Stimulated activated CD8-positive, alpha-beta memory T cell treated with anti-CD3 and anti-CD28 coated beads, Interleukin-12 subunit alpha, Interleukin-12 subunit beta, amount 100 ng/mL, for 24 hours (primary cell): ENCODE results near the gene SRSF12.

Experiments used
- DNase-seq: peaks from one replicate; pipeline ENCODE4 v3.0.0-alpha.2; 2020; ENCODE audit errors: extremely low read depth

Gene SRSF12

DNA sequence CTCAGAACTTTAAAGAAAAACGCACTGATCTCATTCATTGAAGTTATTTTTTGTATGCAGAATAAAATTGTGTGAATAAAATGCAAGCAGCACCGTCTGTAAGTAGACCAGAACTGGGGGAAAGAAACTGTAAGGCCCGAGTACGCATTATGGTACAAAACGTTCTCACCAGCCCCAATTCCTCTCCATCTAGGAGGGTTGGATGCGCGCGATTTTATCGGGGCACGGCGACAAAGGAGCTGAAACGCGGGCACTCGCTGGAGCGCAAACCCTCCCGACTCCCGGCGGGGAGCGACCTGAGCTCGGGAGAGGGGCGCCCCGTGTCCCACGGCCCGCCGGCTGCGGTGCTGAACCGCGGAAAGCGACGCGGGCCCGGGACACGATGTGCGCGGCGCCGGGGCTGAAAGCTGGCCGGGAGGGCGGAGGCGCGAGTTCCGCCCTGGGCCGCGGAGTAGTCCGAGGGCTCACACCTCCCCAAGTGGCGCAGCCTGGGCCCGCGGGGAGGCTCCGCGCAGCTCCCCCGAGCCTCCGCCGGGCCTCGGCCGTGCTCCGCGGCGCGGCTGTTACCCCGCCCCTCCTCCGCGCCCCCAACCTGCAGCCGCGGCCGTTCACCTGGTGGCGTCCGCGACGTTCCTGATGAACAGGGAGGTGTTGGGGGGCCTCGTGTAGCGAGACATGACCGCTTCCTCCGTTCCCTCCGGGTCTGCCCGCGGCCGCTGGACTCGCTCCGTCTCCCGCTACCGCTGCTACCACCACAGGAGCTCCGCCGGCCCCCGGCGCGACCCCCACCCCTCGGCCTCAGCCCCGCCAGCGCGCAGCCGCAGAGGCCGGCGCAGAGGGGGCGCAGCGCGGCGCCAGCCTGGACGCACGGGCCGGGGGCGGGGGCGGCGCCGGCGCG lies at the start of gene SRSF12:
SRSF12 (minus strand) TSS at position 861 of the 898 bp plus-strand sequence; CDS start at position 677, 184 bp downstream.
- peak; percentile 1 for DNase-seq

DNA sequence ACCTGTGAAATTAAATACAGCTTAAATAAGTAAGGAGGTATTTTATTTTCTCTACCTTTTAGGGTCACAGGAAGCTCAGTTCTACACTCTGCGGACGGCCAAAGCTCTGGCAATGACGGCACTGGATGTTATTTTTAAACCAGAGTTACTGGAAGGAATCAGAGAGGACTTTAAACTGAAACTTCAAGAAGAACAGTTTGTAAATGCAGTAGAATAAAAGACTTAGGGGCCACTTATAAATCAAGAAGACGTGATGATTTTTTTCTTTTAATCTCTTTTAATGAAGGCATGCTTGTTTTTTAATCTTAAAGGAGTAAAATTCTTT lies 44.1 kb upstream of the SRSF12 start:
- no peak for DNase-seq

DNA sequence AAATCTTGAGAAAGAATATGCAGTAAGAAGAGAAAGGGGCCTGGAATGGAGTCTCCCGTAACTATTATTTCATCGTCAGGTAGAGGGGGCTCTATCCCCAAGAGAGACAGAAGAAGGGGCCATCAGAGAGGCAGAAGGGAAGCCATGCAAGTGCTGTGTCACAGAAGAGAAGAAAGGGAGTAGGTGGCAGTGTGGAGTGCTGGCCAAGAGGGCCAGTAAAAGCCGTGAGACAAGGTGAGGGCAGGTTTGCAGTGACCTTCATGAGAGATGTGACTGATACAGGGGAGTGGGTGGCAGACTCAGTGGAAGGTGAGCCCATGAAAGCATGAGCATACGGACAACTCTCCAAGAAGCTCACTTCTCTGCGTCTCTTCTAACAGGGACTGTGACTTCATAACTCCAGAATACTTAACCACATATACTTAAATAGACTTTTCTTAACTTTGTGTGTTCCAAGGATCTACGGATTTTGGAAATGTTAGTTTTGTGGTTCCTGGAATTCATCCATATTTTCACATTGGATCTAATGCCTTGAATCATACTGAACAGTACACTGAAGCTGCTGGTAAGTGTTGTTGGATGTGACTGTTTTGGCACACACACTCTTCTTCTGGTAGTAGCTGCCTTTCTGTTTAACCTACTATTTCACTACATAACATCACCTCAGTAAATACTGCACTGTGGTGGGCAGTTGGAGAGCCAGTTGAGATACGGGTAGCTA lies 43.6 kb upstream of the SRSF12 start:
- DNase-seq = no peak

DNA sequence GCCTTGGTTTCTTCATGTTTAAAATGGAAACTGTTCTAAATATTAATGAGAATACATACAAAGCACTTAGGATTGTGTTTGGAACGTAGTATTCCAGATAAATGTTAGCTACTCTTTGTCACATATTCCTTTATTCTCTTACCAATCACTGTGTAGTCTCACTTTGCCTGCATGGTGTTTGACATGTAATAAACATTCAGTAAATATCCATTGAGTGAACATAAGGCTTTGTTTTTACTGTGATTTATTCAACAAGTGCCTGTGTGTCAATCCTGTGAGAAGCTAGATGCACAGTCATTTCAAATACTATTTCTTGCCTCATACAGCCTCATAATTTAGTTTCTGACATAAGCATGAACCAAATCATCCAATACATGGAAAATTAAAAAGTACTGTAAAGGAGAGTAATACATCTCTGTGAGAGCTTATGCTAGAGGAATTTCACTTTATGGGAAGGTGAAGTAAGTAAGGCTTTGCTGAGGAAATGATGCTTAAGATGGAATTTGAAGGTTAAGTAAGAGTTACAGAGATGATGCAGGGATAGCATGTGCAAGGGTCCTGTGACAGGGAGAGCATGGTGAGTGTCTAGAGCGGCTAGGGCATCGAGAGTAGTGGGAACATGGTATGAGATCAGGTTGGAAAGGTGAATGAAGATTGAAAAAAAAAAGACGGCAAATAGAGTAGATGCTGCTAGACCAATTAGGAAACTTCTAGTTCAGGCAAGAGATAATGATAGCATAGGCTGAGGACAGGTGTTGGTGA lies 42.6 kb upstream of the SRSF12 start:
- DNase-seq = no peak

DNA sequence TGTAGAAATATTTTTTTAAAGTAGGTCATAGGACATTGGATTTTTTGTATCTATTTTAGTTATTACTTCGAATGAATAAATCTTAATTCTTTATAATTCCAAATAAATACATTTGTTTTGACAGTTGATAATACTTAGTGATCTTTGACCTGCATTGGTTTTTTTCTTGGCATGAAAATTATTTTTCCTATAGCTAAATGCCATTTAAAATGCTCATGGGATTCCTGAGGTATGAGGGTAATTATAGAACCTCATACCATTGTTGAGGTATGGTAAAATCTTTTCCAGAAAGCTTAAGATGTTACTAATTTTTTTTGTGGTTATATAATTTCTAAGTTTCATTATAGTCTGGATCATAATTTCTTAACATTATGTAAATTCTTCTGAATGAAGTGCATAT lies 36.3 kb upstream of the SRSF12 start:
- DNase-seq = no peak

DNA sequence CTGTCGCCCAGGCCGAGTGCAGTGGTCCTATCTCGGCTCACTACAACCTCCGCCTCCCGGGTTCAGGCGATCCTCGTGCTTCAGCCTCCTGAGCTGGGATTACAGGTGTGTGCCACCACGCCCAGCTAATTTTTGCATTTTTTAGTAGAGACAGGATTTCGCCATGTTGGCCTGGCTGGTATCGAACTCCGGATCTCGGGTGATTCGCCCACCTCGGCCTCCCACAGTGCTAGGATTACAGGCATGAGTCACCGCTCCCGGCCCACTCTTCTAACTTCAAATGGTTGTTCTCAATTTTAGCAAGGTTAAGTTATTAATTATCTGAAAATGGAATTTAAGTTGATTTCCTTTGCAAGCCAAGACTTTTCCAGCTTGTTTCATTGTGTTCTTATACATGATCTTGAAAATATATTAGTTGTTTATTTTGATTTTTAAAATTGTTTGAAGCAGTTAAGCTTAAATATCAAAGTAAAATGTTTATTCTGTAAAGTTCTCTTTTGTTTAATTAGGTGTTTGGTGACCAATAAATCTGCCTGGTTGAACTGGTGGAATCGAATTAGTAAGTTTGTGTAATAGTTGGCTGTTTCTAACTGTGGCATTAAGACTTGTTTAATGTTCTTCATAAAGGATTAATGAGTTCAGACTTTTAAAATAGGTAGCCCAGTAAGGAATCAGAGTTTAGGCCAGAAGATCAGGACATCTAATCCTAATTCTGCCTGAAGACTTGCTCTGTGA lies 30.3 kb upstream of the SRSF12 start:
- DNase-seq = no peak

DNA sequence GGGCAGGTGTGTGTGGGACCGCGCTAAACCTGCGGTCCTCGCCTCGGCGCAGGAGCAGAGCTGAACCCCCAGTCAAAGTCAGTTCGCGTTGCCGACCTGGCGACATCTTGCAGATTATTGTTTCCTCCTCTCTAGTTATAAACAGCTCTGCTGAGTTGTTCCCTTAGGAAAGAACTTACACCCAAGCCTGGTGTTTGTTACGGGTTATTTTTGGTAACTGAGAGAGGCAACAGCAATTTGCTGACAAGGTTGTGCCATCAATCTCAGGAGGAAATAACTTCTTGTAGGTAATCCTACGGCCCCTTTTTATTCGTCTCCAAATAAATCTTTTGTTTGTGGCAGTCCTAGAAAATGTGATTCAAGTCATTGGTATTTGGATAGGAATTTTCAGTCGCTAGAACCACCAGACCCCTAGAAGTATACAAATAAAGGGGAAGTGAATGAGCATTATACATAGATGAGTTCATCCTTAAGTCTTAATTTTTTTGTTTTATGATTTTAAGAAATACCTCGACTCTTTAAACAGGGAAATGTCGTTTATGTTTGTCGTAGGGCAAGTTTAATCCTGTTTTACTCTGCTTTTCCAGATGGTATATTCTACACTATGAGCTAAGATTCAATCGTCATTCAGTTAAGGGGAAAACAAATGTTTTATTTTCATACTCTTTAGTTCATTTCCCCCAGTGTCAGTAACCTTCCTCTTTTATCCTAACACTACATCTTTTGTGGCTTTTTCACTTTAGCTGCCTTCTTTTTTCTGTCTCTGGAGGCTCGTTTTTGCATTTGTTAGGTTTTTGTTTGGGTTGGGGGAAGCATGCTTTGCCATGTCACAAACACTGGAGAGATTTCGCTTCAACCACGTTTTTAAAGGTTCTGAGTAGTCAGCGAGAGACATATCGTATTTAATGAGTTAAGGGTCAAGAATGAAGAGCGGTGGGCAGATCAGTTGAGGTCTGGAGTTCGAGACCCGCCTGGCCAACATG lies 29.1 kb upstream of the SRSF12 start:
- DNase-seq = peak; percentile 10

DNA sequence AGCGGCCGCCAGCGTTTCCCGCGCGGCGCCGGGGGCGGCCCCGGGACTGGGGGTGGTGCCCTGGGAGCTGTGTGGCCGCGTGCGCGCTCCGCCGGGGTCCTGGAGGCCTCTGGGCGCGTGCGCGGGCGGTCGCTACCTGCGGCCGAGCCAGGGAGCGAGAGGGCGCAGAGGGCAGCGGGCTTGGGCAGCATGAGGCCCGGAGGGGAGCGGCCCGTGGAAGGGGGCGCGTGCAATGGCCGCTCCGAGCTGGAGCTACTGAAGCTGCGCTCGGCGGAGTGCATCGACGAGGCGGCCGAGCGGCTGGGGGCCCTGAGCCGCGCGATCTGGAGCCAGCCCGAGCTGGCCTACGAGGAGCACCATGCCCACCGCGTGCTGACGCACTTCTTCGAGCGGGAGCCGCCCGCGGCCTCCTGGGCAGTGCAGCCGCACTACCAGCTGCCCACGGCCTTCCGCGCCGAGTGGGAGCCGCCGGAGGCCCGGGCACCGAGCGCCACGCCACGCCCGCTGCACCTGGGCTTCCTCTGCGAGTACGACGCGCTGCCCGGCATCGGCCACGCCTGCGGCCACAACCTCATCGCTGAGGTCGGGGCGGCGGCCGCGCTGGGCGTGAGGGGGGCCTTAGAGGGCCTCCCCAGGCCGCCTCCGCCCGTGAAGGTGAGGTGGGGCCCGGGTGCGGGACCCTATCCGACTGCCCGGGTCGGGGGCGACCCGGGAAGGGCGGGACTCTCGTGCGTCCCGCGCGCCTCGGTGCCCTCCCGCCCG lies 28.3 kb upstream of the SRSF12 start, which contains the start of gene PM20D2:
PM20D2 (plus strand) TSS at position 100 of the 762 bp plus-strand sequence; CDS start at position 190, 90 bp downstream.
- DNase-seq = peak; percentile 31

DNA sequence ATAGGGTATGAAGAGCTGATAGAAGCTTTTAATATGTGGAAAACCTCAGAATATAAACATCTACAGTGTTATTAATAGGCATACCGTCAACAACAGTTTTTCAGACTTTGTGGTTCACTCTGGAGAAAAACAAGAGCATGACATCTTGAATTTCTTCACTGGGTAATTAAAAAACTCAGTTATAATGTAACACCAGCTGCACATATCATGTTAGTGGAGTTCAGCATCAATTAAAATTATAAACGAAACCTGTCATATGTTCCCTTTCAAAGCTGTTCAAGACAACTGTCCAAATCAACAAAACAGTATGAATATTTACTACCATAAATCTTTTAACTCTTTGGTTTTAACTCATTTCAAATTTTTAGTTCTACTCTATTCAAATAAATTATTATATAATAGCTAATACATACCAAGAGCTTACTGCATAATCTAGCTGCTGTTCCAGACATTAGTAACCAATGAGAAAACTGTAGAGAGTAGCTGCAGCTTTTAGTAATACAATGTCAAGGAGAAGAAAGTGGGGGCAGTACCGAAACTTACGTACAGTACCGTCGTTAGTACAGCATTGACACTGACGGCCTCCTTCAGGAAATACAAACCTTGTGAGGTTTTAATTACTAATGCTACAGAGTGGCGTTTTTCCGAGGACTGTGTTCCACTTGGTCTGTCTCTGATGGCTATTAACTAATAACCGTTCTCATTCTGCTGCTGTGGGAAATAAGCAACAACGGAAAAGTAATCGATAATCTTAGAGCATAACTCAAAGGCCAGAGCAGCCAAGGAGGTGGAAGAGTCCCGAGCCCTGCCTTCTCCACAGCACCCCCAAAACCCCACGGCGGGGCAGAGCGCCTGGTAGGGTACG lies 27.5 kb upstream of the SRSF12 start:
- no peak for DNase-seq

DNA sequence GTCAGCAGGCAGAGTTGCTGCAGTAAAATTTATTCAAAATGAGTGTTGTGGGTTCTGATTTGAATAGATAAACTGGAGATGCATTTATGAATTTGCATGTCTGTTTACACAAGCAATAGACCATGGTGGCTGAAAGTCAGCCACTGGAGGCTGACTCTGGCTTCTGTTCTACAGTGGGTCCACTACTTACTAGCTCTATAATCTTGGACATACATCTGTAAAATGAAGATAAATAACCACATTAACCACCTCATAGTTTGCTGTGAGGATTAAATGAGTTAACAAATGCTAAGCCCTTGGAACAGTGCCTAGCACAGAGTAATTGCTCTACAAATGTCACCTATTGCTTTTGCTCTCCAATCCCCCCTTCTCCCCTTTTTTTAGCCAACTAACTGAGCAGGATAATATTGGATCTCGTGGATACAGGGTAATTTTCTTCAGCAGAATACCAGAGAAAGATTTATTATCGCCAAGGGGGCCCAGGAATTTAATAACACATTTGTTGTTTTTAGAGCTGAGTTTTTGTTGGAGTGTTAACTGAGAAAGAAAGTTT lies 26.6 kb upstream of the SRSF12 start:
- no peak for DNase-seq

DNA sequence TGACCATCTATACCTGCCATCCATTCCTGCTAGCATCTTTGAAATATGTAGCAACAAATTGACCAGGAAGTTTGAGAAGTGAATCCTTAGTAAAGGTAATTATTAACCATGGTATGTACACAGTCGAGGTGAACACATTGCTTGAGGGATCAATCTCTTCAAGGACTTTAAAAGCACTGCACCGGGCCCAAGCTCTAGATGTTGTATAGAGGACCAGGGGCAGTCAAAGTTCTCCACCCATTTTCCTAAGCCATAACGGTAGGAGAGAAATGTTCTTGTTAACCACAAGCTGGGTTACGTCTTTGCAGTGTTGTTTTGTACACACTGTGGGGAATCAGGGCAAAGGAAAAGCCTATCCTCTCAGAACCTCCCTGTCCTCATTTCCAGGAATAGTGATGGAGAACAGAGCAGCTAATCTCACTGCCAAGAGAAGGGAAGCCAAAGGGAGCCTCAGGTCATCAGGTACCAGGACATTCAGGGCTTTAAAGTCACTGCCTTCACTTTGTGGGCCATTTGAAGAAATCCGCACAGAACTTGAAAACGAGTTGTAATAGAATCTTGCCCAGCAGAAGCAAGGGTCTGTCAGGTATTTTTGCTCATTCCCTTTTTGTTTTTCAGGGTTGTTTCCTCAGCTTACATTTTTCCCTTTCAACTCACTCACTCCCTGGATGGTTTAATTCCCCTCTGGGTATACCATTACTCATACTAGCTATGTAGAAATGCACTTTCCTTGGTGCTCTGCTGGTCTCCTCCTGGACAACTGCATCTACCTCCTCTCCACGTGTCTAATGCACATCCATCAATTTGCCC lies 22.7 kb upstream of the SRSF12 start:
- DNase-seq = no peak

DNA sequence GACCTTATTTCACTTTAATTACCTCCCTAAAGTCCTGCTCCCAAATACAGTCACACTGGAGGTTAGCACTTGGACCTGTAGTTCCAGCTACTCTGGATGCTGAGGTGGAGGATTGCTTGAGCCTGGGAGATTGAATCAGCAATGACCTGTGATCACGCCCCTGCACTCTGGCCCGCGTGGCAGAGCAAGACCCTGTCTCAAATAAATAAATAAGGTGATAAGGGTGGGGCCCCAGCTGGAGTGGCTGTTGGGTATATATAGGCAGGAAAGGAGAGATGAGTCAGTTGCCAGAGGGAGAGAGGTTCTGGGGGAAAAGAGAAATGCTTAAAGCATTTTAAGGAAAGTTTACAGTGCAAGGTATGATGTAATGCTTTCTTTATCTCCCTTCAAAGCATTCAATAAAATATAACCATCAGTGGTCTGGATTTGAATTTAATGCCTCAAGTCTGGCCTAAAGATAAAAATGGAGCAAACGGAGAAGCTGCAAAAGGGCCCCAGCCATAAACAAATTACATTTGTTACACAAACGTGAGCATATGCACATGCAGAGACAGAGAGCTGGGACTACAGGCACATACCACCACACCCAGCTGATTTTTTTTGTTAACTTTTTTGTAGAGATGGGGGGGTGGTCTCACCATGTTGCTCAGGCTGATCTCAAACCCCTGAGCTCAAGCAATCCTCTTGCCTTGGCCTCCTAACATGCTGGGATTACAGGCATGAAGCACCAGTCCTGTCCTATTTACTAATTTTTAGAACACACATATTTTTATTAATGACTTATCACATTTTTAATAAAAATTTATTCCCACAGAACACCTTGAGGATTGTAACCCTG lies 21.9 kb upstream of the SRSF12 start:
- DNase-seq = no peak

DNA sequence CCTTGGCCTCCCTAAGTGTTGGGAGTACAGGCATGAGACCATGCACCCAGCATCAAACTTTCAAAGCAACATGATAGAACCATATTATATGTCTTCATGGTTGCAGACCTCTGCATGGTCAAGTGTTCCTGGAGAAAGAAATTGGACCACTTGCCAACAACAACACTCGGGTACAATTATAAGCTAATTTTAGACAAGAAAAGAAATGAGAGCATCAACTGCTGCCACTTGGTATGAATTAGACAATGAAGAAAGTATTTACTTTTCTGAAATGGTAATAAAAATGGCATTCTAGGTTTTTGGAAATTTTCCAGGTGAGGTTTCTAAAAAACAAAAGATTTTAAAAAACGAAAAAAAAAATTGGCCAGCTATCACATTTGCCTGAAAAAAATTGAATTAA lies 20.3 kb upstream of the SRSF12 start:
- no peak for DNase-seq

DNA sequence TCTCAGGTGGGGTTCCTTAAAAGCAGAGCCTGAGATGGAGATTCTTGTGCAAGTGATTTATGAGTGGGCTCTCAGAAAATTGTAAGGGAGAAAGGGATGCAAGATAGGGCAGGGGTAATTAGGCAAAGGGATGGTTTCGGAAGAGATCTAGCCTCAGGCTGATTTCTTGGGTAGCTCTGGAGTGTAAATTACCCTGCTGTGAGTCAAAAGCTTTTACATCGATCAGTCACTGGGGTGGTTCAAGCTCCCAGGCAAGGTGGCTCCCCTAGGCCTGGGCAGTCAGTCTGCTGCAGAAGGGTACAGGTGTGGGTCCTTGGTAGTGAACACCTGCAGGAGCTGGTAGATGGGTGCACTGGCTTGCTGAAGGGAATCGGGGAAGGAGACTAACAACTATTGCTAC lies 16.9 kb upstream of the SRSF12 start:
- DNase-seq = no peak

DNA sequence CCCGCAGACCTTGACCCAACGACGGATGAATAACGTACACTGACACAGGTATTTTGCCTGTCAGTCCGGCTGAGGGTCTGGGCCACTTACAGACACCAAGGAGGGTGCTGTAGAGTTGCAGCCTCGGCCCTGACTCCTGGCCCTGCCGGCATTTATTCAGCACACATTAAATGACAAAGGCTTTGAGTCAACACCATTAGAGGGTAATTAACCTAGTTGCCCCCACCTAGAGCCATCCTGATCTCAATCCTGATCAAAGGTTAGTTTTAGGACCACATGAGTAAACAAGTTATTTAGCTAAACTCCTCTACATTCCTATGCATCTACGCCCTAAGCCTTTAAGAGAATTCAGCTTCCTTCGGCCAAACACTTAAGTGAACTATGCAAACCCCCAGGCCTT lies 16.1 kb upstream of the SRSF12 start:
- DNase-seq = no peak

DNA sequence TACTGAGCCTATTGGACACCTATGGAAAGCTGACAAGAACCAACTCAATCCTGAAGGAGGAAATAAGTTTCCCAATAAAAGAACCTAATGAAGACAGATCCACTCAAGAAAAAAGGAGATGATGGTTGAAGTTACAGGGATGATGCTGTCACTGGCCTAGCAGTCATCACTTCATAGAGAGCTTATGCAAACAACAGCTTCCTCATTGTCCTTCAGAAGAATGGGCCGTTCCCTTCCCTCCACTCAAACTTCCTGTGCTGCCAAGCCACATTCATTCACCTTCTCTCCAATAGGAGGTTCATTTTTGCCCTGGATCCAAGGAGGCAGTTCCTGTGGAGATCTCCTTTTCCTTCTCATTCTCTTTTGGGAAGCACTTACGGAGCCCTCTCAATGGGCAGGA lies 14.2 kb upstream of the SRSF12 start:
- no peak for DNase-seq

DNA sequence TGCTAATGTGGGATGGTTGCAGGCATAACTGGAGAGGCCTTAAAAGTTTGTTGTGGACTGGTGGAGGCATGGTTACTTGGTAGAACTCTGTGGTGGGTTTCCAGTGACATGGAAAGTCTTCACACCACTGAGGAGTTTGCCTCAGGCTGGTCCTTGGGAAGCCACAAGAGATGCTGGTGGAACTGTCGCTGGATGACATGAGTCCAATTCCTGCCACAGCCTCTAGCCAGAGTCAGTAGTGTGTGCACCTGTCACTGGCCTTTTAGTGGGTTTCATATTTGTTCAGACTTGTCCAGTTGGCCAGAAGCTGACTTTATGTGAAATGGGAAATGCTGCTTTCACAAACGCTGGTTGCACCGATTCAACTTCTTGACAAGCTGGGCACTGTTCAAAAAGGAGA lies 13.7 kb upstream of the SRSF12 start:
- DNase-seq = no peak
